Measurements from ENCODE around the gene NXNL1. TPM values are rescaled to one million over a fixed set of nuclear protein-coding genes. Genes with fewer than 3 reads are reported as not detected.

Gene NXNL1
- total and polyA plus RNA-seq, 2 donors (not counting 1 experiment from before 2014, with no cell fraction given), result not detected

GRCh38 chr19:17469481-17470067, 8.8 kb upstream of the NXNL1 start:
- Histone ChIP-seq H3K9me3 (ENCODE audit: control insufficient read depth, insufficient read depth, low read depth, low read length) (no peaks in the 10 kb centered on the region), H2AFZ (ENCODE audit: low read length) (peak overlapping the region; percentile 98), H3K79me2 (ENCODE audit: control insufficient read depth, insufficient read depth, low read length) (no peaks in the 10 kb centered on the region), H4K20me1 (ENCODE audit: control insufficient read depth, extremely low read depth, insufficient read depth, low read length) (no peaks in the 10 kb centered on the region), H3K27me3 (ENCODE audit: control insufficient read depth, insufficient read depth, low read length) (no peaks in the 10 kb centered on the region), H3K27ac (ENCODE audit: insufficient read depth, low read length) (peak overlapping the region; percentile 68), H3K4me3 (replicated peaks in 1 of 4; ENCODE audit: control extremely low read depth in 1 of 4, insufficient read depth in 1 of 4, low read depth in 3 of 4, low read length in 4 of 4) (peak overlapping the region; percentile 60 to 81 (median 70)), H3K4me2 (ENCODE audit: extremely low read depth, insufficient read depth, low read length) (peak overlapping the region; percentile 83), H3K36me3 (ENCODE audit: control insufficient read depth, insufficient read depth, low read length) (no peaks in the 10 kb centered on the region), H3K4me1 (ENCODE audit: control insufficient read depth, extremely low read depth, insufficient read depth, low read length) (peaks cover 5% of the 10 kb centered on the region), H3K9ac (ENCODE audit: insufficient read depth, low read length) (peak overlapping the region; percentile 68)
- peak; percentile 93 to 94 for DNase-seq (ENCODE audit: low read depth in 2 of 2)
- TF ChIP-seq CTCF (conservative IDR thresholded peaks at IDR 0.05 in 1 of 2, IDR thresholded peaks at IDR 0.05 in 1 of 2; ENCODE audit: low read depth in 1 of 2, low read length in 2 of 2) (no peak), EZH2 (IDR thresholded peaks at IDR 0.05; ENCODE audit: low read length, missing control alignments) (no peak)

- H3K27ac ChIP-seq (ENCODE audit: insufficient read depth, low read length), result no peak overlapping the region
- TF ChIP-seq EZH2 (IDR thresholded peaks at IDR 0.05; ENCODE audit: low read length, missing control alignments), result no peak
- no peak for TF ChIP-seq CTCF (conservative IDR thresholded peaks at IDR 0.05 in 1 of 2, IDR thresholded peaks at IDR 0.05 in 1 of 2; ENCODE audit: low read depth in 1 of 2, low read length in 2 of 2)
- H3K4me1 ChIP-seq (ENCODE audit: control insufficient read depth, extremely low read depth, insufficient read depth, low read length), result peaks cover 5% of the 10 kb centered on the region
- peak overlapping the region; percentile 68 for H3K9ac ChIP-seq (ENCODE audit: insufficient read depth, low read length)
- no peaks in the 10 kb centered on the region for H3K9me3 ChIP-seq (ENCODE audit: control insufficient read depth, insufficient read depth, low read depth, low read length)
- H3K79me2 ChIP-seq (ENCODE audit: control insufficient read depth, insufficient read depth, low read length), result no peaks in the 10 kb centered on the region
- no peaks in the 10 kb centered on the region for H4K20me1 ChIP-seq (ENCODE audit: control insufficient read depth, extremely low read depth, insufficient read depth, low read length)
- peak overlapping the region; percentile 76 for H2AFZ ChIP-seq (ENCODE audit: low read length)
- H3K4me2 ChIP-seq (ENCODE audit: extremely low read depth, insufficient read depth, low read length), result peak overlapping the region; percentile 69
- H3K27me3 ChIP-seq (ENCODE audit: control insufficient read depth, insufficient read depth, low read length), result no peaks in the 10 kb centered on the region
- peak overlapping the region; percentile 55 to 81 (median 62) for H3K4me3 ChIP-seq (replicated peaks in 1 of 4; ENCODE audit: control extremely low read depth in 1 of 4, insufficient read depth in 1 of 4, low read depth in 3 of 4, low read length in 4 of 4)
- no peaks in the 10 kb centered on the region for H3K36me3 ChIP-seq (ENCODE audit: control insufficient read depth, insufficient read depth, low read length)
- no peak for DNase-seq (ENCODE audit: low read depth in 2 of 2)
Measured at GRCh38 chr19:17469092-17469480, 8.4 kb upstream of the NXNL1 start.

- peak overlapping the region; percentile 69 for H3K4me2 ChIP-seq (ENCODE audit: extremely low read depth, insufficient read depth, low read length)
- H2AFZ ChIP-seq (ENCODE audit: low read length), result peak overlapping the region; percentile 76
- H3K9ac ChIP-seq (ENCODE audit: insufficient read depth, low read length), result peak overlapping the region; percentile 17
- no peaks in the 10 kb centered on the region for H3K36me3 ChIP-seq (ENCODE audit: control insufficient read depth, insufficient read depth, low read length)
- peak in 1 of 2 donors; percentile 8 for DNase-seq (ENCODE audit: low read depth in 2 of 2)
- no peaks in the 10 kb centered on the region for H4K20me1 ChIP-seq (ENCODE audit: control insufficient read depth, extremely low read depth, insufficient read depth, low read length)
- H3K4me1 ChIP-seq (ENCODE audit: control insufficient read depth, extremely low read depth, insufficient read depth, low read length), result peaks cover 5% of the 10 kb centered on the region
- TF ChIP-seq CTCF (conservative IDR thresholded peaks at IDR 0.05 in 1 of 2, IDR thresholded peaks at IDR 0.05 in 1 of 2; ENCODE audit: low read depth in 1 of 2, low read length in 2 of 2) (no peak), EZH2 (IDR thresholded peaks at IDR 0.05; ENCODE audit: low read length, missing control alignments) (no peak)
- H3K79me2 ChIP-seq (ENCODE audit: control insufficient read depth, insufficient read depth, low read length), result no peaks in the 10 kb centered on the region
- H3K27ac ChIP-seq (ENCODE audit: insufficient read depth, low read length), result no peak overlapping the region
- H3K9me3 ChIP-seq (ENCODE audit: control insufficient read depth, insufficient read depth, low read depth, low read length), result no peaks in the 10 kb centered on the region
- peak overlapping the region; percentile 55 to 81 (median 62) for H3K4me3 ChIP-seq (replicated peaks in 1 of 4; ENCODE audit: control extremely low read depth in 1 of 4, insufficient read depth in 1 of 4, low read depth in 3 of 4, low read length in 4 of 4)
- H3K27me3 ChIP-seq (ENCODE audit: control insufficient read depth, insufficient read depth, low read length), result no peaks in the 10 kb centered on the region
Measured at GRCh38 chr19:17468302-17469091, 7.8 kb upstream of the NXNL1 start.

Measured in fibroblast of lung (primary cell).